Esophagus squamous epithelium (tissue), 5 donors: ENCODE data around the gene RASA4. TPM values are rescaled to one million over a fixed set of nuclear protein-coding genes. Genes with fewer than 3 reads are reported as not detected.
"Not testable (repeated sequence)": the region's sequence is repeated elsewhere in the genome, so short reads cannot be mapped to it uniquely, and the experiment has no call there.

Experiments
- DNase-seq: peaks from one replicate; lab custom pipeline; 2025; lab: John Stamatoyannopoulos, UW
- H3K27ac ChIP-seq, 4 donors: fragments of 200-600 bp; sonication (generic); one replicate each; pipeline ENCODE4 v1.5.1; 2016 to 2019; ENCODE audit warnings: mild to moderate bottlenecking in 1 of 4
- H3K27me3 ChIP-seq, 4 donors: fragments of 200-600 bp; sonication (generic); 1 replicate in 3 of 4; 2 replicates in 1 of 4; pipeline versions ENCODE4 v1.5.1 to v1.6.0; 2017 to 2021; ENCODE audit warnings: antibody characterized with exemption in 1 of 4
- H3K36me3 ChIP-seq, 3 donors: fragments of 200-600 bp; sonication (generic); one replicate each; pipeline ENCODE4 v1.5.1; 2016 to 2019
- H3K4me1 ChIP-seq, 3 donors: fragments of 200-600 bp; sonication (generic); one replicate each; pipeline ENCODE4 v1.5.1; 2017 to 2019
- H3K4me3 ChIP-seq, 4 donors: fragments of 200-600 bp; sonication (generic); 1 replicate in 3 of 4; 2 replicates in 1 of 4; pipeline ENCODE4 v1.5.1; 2016 to 2019; ENCODE audit warnings: mild to moderate bottlenecking in 2 of 4, moderate library complexity in 1 of 4
- H3K9me3 ChIP-seq, 3 donors: fragments of 200-600 bp; sonication (generic); one replicate each; pipeline ENCODE4 v1.5.1; 2016 to 2019
- WGBS, 2 donors: methylation state at CpG; one replicate each; pipeline ENCODE4 v1.1.5; 2018; 5-methylcytosine and 5-hydroxymethylcytosine counted together
- intact Hi-C: fragments of 100-400 bp; cut with DNase I; formaldehyde crosslinking; loops from one replicate; pipeline ENCODE4 v1.15.0; 2022
- small RNA-seq, 4 donors: library from RNA; depleted of rRNA; stranded (forward); fragments of <200 nt; gene quantifications; one replicate each; pipeline ENCODE3, GENCODE V24; 2016
- total RNA-seq, 4 donors: library from RNA; depleted of rRNA; stranded (reverse); fragments of >200 nt; gene quantifications; one replicate each; pipeline ENCODE4 v1.1.0, GENCODE V29; 2016
- donor health status: DM: yes; HTN: yes; CAD: no.

Gene RASA4
- total RNA-seq, 4 donors from 2014 or later = 2.3 to 19.3 (median 11.7) TPM

DNA sequence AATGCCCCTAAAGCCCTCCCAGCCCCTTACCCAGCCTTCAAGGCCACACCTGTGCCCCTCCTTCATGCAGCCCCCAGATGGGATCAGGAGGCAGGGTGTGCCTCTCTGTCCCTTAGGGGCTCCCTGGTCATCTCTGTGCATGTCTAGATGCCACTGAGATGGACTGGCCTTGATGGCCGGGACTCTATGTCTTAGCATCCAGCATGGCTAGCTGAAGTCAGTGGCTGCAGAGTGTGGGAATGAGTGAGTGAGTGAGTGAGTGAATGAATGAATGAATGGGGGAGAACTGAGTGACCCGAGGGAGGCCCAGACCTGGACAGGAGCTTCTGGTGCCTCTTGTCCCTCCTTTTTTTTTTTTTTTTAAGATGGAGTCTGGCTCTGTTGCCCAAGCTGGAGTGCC, 84.4 kb downstream of the RASA4 start:
- H3K27me3 ChIP-seq, intact Hi-C loops, H3K36me3 ChIP-seq, H3K27ac ChIP-seq, DNase-seq, H3K4me3 ChIP-seq, H3K9me3 ChIP-seq, H3K4me1 ChIP-seq: not testable (repeated sequence)
- 86% methylated on average over 2 of the region's 2 CpGs; no CpG with 5 or more reads in 1 of the 2 donors for WGBS, 2 donors

- DNase-seq, H3K36me3 ChIP-seq, intact Hi-C loops, H3K4me3 ChIP-seq, H3K27me3 ChIP-seq, H3K27ac ChIP-seq, H3K9me3 ChIP-seq, H3K4me1 ChIP-seq: not testable (repeated sequence)
- WGBS, 2 donors = no CpG with 5 or more reads among the region's 7 CpGs
These were observed 85.0 kb downstream of the RASA4 start for GRCh38 chr7:102531583-102531982.

- H3K4me3 ChIP-seq, H3K4me1 ChIP-seq, intact Hi-C loops, H3K36me3 ChIP-seq, H3K27me3 ChIP-seq, H3K9me3 ChIP-seq, DNase-seq: not testable (repeated sequence)
- WGBS, 2 donors = no CpG with 5 or more reads among the region's 13 CpGs
- peak overlapping the region in 1 of 4 donors; percentile 44 for H3K27ac ChIP-seq
These were observed 88.4 kb downstream of the RASA4 start for GRCh38 chr7:102527822-102528793.

DNA sequence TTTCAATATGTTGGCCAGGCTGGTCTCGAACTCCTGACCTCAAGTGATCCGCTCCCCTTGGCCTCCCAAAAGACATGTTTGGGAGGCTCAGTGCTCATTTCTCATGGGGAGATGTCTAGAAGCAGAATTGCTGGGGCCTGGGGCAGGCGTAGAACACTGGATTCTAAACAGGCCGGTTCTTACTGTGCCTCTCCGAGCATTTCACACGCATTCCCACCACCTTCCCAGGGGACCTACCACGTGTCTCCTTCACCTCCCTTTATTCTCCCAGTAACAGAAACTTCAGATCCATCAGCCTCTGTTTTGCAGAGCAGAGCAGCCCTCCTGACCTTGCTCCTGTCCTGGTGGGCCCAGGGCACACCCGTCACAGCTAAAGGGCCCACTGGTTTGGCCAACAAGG, 89.4 kb downstream of the RASA4 start:
- H3K4me3 ChIP-seq, H3K4me1 ChIP-seq, H3K9me3 ChIP-seq, H3K27me3 ChIP-seq, intact Hi-C loops, H3K27ac ChIP-seq, H3K36me3 ChIP-seq, DNase-seq: not testable (repeated sequence)
- 83% methylated on average over 1 of the region's 8 CpGs; no CpG with 5 or more reads in 1 of the 2 donors for WGBS, 2 donors

GRCh38 chr7:102524803-102525202, 91.8 kb downstream of the RASA4 start:
- DNase-seq, H3K36me3 ChIP-seq, H3K4me3 ChIP-seq, H3K4me1 ChIP-seq, H3K9me3 ChIP-seq, H3K27me3 ChIP-seq, intact Hi-C loops, H3K27ac ChIP-seq: not testable (repeated sequence)
- WGBS, 2 donors = 50% methylated on average over 1 of the region's 2 CpGs; no CpG with 5 or more reads in 1 of the 2 donors

Small RNA genes within 50 kb of the gene (small RNA-seq; reads per million reads assigned to genes)
- gene UPK3BL1 = 0 reads per million in 4 donors

Other genes with a start within 250 kb of the RASA4 start
- 10 to 100 TPM; 12.5 to 24.6 (median 16.5) TPM for gene PRKRIP1, start 220.4 kb downstream of the RASA4 start, total RNA-seq
- gene ORAI2, start 183.2 kb downstream of the RASA4 start, total RNA-seq = 1 to 10 TPM in 3 of 4 donors, under 1 TPM in 1; 0.30 to 9.1 (median 5.1) TPM
- gene ALKBH4, start 151.9 kb downstream of the RASA4 start, total RNA-seq = 10 to 100 TPM in 3 of 4 donors, 1 to 10 TPM in 1; 7.3 to 31.7 (median 13.3) TPM
- gene LRWD1, start 151.8 kb downstream of the RASA4 start, total RNA-seq = 10 to 100 TPM in 2 of 4 donors, 1 to 10 TPM in 2; 5.8 to 16.9 (median 11.2) TPM
- gene POLR2J, start 137.8 kb downstream of the RASA4 start, total RNA-seq = 10 to 100 TPM; 16.8 to 36.0 (median 22.5) TPM
- 1 to 10 TPM in 3 of 4 donors, under 1 TPM in 1; 0.97 to 4.2 (median 1.9) TPM for gene RASA4B, start 99.0 kb downstream of the RASA4 start, total RNA-seq
- 100 to 1,000 TPM in 1 of 4 donors, 10 to 100 TPM in 2, 1 to 10 TPM in 1; 8.6 to 158 (median 16.9) TPM for gene UPK3BL2, start 73.1 kb downstream of the RASA4 start, total RNA-seq
- gene SPDYE2, start 65.5 kb downstream of the RASA4 start, total RNA-seq = not detected
- 10 to 100 TPM; 10.8 to 20.4 (median 13.7) TPM for gene POLR2J3, start 44.2 kb downstream of the RASA4 start, total RNA-seq
- 100 to 1,000 TPM in 3 of 4 donors, 10 to 100 TPM in 1; 88.5 to 813 (median 160) TPM for gene UPK3BL1, start 26.0 kb upstream of the RASA4 start, total RNA-seq
- not detected for gene SPDYE2B, start 33.6 kb upstream of the RASA4 start, total RNA-seq
- 1 to 10 TPM in 3 of 4 donors, not detected in 1; 1.5 to 6.7 (median 2.1) TPM for gene POLR2J2, start 54.9 kb upstream of the RASA4 start, total RNA-seq
- 10 to 100 TPM in 2 of 4 donors, 1 to 10 TPM in 2; 8.5 to 16.3 (median 11.7) TPM for gene FAM185A, start 132.2 kb upstream of the RASA4 start, total RNA-seq